Pancreas (tissue), 10 donors: ENCODE results near the gene OBP2B. TPM values are rescaled to one million over a fixed set of nuclear protein-coding genes. Genes with fewer than 3 reads are reported as not detected.
A peak's percentile ranks its signal among the peaks of the same experiment; 100 is the strongest.

Experiments
- ATAC-seq, 4 donors: fragments of 200-7000 bp; cut with Tn5 transposase; one replicate each; pipeline versions ENCODE4 v1.8.0 to v1.9.1; 2020; ENCODE audit warnings: mild to moderate bottlenecking in 4 of 4, moderate library complexity in 4 of 4
- DNase-seq, 6 donors: peaks; one replicate each; pipeline ENCODE4 v3.0.0-alpha.2; 2020
- FAIRE-seq: peaks from 2 replicates; lab custom pipeline; 2012; peaks lifted over from hg19 to GRCh38; lab: Jason Lieb, UNC
- H3K27ac ChIP-seq, 4 donors: fragments of 200-600 bp; sonication (generic); 1 replicate in 3 of 4; 2 replicates in 1 of 4; pipeline versions ENCODE4 v1.5.0 to v1.8.0; 2020
- H3K27me3 ChIP-seq, 4 donors: fragments of 200-600 bp; one replicate each; pipeline ENCODE4 v1.8.0; 2021
- H3K36me3 ChIP-seq, 3 donors: fragments of 200-600 bp; sonication (generic) in 1 of 3; one replicate each; pipeline versions ENCODE4 v1.5.0 to v1.8.0; 2020 to 2021
- H3K4me1 ChIP-seq, 3 donors: fragments of 200-600 bp; one replicate each; pipeline ENCODE4 v1.8.0; 2021
- H3K4me3 ChIP-seq, 4 donors: fragments of 200-600 bp; sonication (generic) in 2 of 4; one replicate each; pipeline versions ENCODE4 v1.5.0 to v1.8.0; 2020 to 2021
- H3K9me3 ChIP-seq, 4 donors: fragments of 200-600 bp; one replicate each; pipeline ENCODE4 v1.8.0; 2021
- CTCF ChIP-seq, 4 donors: fragments of 200-600 bp; sonication (generic) in 3 of 4; IDR thresholded peaks; one replicate each; pipeline versions ENCODE4 v1.5.0 to v1.8.0; 2021; ENCODE audit warnings: antibody characterized with exemption in 4 of 4
- WGBS, 2 donors: extraction: QIAGEN DNeasy Blood & Tissue Kit; methylation state at CpG; one replicate each; pipeline ENCODE4 v1.1.7; 2013; 5-methylcytosine and 5-hydroxymethylcytosine counted together
- intact Hi-C, 3 donors: fragments of 100-400 bp; cut with DNase I; formaldehyde crosslinking; loops; one replicate each; pipeline versions ENCODE4 v1.11.1 to v1.14.2; 2022
- polyA plus RNA-seq, 2 donors: library from polyadenylated mRNA; stranded (reverse); fragments of 200-250 nt; gene quantifications; one replicate each; pipeline ENCODE4 v1.2.3, GENCODE V29; 2013
- total RNA-seq, 6 donors: library from RNA; stranded (reverse); fragmentation: NEBNext Ultra II Directional in 4 of 6; extraction: Animal tissue kit (Norgen Biotek cat#: 25700) in 4 of 6; gene quantifications; one replicate each; pipeline versions ENCODE4 v1.2.1 to v1.2.4, GENCODE V29; 2021 to 2023
- donor health status: healthy with polysubstance abuse.
- donor health status: DM: no; HTN: no; CAD: no; lungs with moderate emphysema.
- donor health status: DM: no; HTN: no; CAD: no.
- donor health status: control.
- donor health status: control.
- donor health status: Bipolar disorder and iron deficiency.
- donor health status: DM: yes; HTN: yes; CAD: no.
- donor health status: DM: no; HTN: no; CAD: no.
- donor health status: DM: no; HTN: no; CAD: no.
- donor health status: DM: yes; HTN: yes; CAD: no.

The OBP2B gene
- total and polyA plus RNA-seq, 8 donors, result not detected

DNA sequence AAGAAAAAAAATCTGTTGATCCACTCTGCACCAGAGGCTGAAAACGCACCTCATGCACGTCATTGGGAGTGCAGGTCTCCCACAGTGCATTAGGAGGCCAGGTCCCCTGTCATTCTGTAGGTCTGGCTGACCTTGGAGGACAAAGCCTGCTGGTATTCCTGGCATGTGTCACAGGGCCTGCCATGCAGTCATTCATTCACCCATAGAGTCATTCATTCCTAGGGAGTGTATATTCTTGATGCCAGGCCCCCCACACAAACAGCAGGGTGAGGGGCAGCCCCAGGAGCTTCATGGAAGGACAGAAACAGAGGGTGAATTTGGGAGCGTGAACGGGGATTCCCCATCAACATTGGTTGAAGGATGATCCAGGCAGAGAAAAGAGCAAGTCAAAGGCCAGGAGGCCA is 47.5 kb downstream of the OBP2B start:
- FAIRE-seq (no peak), DNase-seq (peak in 1 of 6 donors; percentile 8), ATAC-seq (no peak)
- 57 to 65% methylated on average over 4 of the region's 4 CpGs for WGBS, 2 donors
- Histone ChIP-seq H3K9me3 (no peaks in the 10 kb centered on the region), H3K4me1 (peaks cover 0 to 2% (median 0%) of the 10 kb centered on the region in 3 donors), H3K4me3 (no peak overlapping the region), H3K36me3 (no peaks in the 10 kb centered on the region), H3K27ac (no peak overlapping the region), H3K27me3 (no peaks in the 10 kb centered on the region)
- TF ChIP-seq CTCF (IDR thresholded peaks at IDR 0.05), result no peak
- intact Hi-C loops, result no loop called here

DNA sequence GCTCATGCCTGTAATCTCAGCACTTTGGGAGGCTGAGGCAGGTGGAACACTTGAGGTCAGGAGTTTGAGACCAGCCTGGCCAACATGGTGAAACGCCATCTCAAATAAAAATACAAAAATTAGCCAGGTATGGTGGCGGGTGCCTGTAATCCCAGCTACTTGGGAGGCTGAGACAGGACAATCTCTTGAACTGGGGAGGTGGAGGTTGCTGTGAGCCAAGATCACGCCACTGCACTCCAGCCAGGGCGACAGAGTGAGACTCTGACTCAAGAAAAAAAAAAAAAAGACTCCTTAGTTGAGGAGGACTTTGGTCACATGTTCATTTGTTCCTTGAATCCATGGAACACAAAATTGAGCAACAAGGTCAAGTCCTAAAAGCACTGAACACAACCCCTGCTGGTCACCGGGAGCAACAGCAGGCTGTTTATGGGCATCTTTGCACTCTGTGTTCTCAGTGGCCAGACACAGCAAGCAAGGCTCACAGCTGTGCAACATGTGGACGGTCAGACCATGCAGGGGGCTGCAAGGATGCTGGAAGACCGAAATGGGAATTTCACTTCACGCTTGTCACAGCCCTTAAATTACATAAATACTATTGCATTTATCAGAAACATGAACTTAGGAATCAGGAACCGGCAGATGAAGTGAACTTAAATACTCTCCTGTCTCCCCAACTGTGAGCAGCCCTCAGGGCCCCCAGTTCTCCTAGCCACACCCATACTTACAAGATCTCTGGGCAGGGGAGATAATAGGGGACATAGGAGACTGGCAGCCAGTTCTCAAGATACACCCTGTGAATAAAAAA is 48.1 kb downstream of the OBP2B start:
- Histone ChIP-seq H3K4me3 (no peak overlapping the region), H3K4me1 (peaks cover 0 to 2% (median 0%) of the 10 kb centered on the region in 3 donors), H3K27me3 (no peaks in the 10 kb centered on the region), H3K9me3 (no peaks in the 10 kb centered on the region), H3K36me3 (no peaks in the 10 kb centered on the region), H3K27ac (no peak overlapping the region)
- ATAC-seq, result peak; percentile 74 to 85 (median 79)
- DNase-seq, result peak in 3 of 6 donors; percentile 61 to 72 (median 61)
- 49 to 55% methylated on average over 9 of the region's 9 CpGs for WGBS, 2 donors
- TF ChIP-seq CTCF (IDR thresholded peaks at IDR 0.05), result peak; percentile 46 to 72 (median 53)
- peak; percentile 26 for FAIRE-seq
- intact Hi-C loops, result no loop called here

- Histone ChIP-seq H3K4me1 (peaks cover 0 to 2% (median 0%) of the 10 kb centered on the region in 3 donors), H3K27me3 (no peaks in the 10 kb centered on the region), H3K9me3 (no peaks in the 10 kb centered on the region), H3K36me3 (no peaks in the 10 kb centered on the region), H3K27ac (no peak overlapping the region), H3K4me3 (no peak overlapping the region)
- no peak for TF ChIP-seq CTCF (IDR thresholded peaks at IDR 0.05)
- 92 to 95% methylated on average over 3 of the region's 3 CpGs for WGBS, 2 donors
- intact Hi-C loops, result no loop called here
- no peak for DNase-seq
- FAIRE-seq, result no peak
- no peak for ATAC-seq
Observed at GRCh38 chr9:133158695-133159094, 50.4 kb downstream of the OBP2B start.

Other genes starting within 250 kb of the OBP2B start
- gene GFI1B, start 230.6 kb downstream of the OBP2B start, total RNA-seq, result under 1 TPM in 2 of 6 donors, not detected in 4; 0.09 to 0.31 TPM
- gene GFI1B, start 230.6 kb downstream of the OBP2B start, polyA plus RNA-seq, result under 1 TPM in 1 of 2 donors, not detected in 1; 0.14 TPM
- gene GTF3C5, start 178.3 kb downstream of the OBP2B start, total RNA-seq, result 10 to 100 TPM; 17.4 to 33.0 (median 23.2) TPM
- 10 to 100 TPM; 67.2 to 68.5 TPM for gene GTF3C5, start 178.3 kb downstream of the OBP2B start, polyA plus RNA-seq
- over 10,000 TPM; 11,290 to 24,413 (median 19,239) TPM for gene CEL, start 147.3 kb downstream of the OBP2B start, total RNA-seq
- 1,000 to 10,000 TPM; 2,560 to 4,565 TPM for gene CEL, start 147.3 kb downstream of the OBP2B start, polyA plus RNA-seq
- gene RALGDS, start 88.0 kb downstream of the OBP2B start, total RNA-seq, result 10 to 100 TPM; 16.1 to 31.9 (median 20.3) TPM
- gene RALGDS, start 88.0 kb downstream of the OBP2B start, polyA plus RNA-seq, result 10 to 100 TPM; 56.0 to 69.7 TPM
- gene GBGT1, start 45.3 kb downstream of the OBP2B start, total RNA-seq, result 10 to 100 TPM in 1 of 6 donors, 1 to 10 TPM in 5; 1.5 to 11.9 (median 3.1) TPM
- gene GBGT1, start 45.3 kb downstream of the OBP2B start, polyA plus RNA-seq, result 1 to 10 TPM; 4.5 to 4.6 TPM
- gene ABO, start 66.0 kb upstream of the OBP2B start, total RNA-seq, result 10 to 100 TPM in 1 of 6 donors, 1 to 10 TPM in 5; 2.1 to 10.2 (median 5.4) TPM
- 1 to 10 TPM; 3.3 to 9.3 TPM for gene ABO, start 66.0 kb upstream of the OBP2B start, polyA plus RNA-seq
- 10 to 100 TPM in 2 of 6 donors, 1 to 10 TPM in 4; 5.8 to 13.6 (median 7.6) TPM for gene SURF6, start 126.9 kb upstream of the OBP2B start, total RNA-seq
- gene SURF6, start 126.9 kb upstream of the OBP2B start, polyA plus RNA-seq, result 10 to 100 TPM; 17.7 to 19.8 TPM
- 10 to 100 TPM in 3 of 6 donors, 1 to 10 TPM in 3; 6.2 to 14.2 (median 9.9) TPM for gene MED22, start 138.9 kb upstream of the OBP2B start, total RNA-seq
- gene MED22, start 138.9 kb upstream of the OBP2B start, polyA plus RNA-seq, result 10 to 100 TPM; 10.1 to 14.8 TPM
- 1,000 to 10,000 TPM; 1,234 to 2,140 (median 1,676) TPM for gene RPL7A, start 139.0 kb upstream of the OBP2B start, total RNA-seq
- 1,000 to 10,000 TPM; 1,900 to 1,906 TPM for gene RPL7A, start 139.0 kb upstream of the OBP2B start, polyA plus RNA-seq
- gene SURF1, start 147.2 kb upstream of the OBP2B start, total RNA-seq, result 10 to 100 TPM; 33.6 to 47.8 (median 37.2) TPM
- 10 to 100 TPM; 69.2 to 73.9 TPM for gene SURF1, start 147.2 kb upstream of the OBP2B start, polyA plus RNA-seq
- gene SURF2, start 147.3 kb upstream of the OBP2B start, total RNA-seq, result 10 to 100 TPM in 4 of 6 donors, 1 to 10 TPM in 2; 7.8 to 18.7 (median 11.9) TPM
- 10 to 100 TPM; 37.3 to 52.4 TPM for gene SURF2, start 147.3 kb upstream of the OBP2B start, polyA plus RNA-seq
- gene SURF4, start 166.8 kb upstream of the OBP2B start, total RNA-seq, result 100 to 1,000 TPM in 5 of 6 donors, 10 to 100 TPM in 1; 87.9 to 132 (median 129) TPM
- gene SURF4, start 166.8 kb upstream of the OBP2B start, polyA plus RNA-seq, result 100 to 1,000 TPM in 1 of 2 donors, 10 to 100 TPM in 1; 63.1 to 106 TPM
- gene STKLD1, start 167.1 kb upstream of the OBP2B start, total RNA-seq, result under 1 TPM; 0.31 to 0.94 (median 0.67) TPM
- 1 to 10 TPM; 1.8 to 3.1 TPM for gene STKLD1, start 167.1 kb upstream of the OBP2B start, polyA plus RNA-seq
- gene REXO4, start 208.8 kb upstream of the OBP2B start, total RNA-seq, result 10 to 100 TPM in 5 of 6 donors, 1 to 10 TPM in 1; 10.0 to 16.3 (median 12.5) TPM
- gene REXO4, start 208.8 kb upstream of the OBP2B start, polyA plus RNA-seq, result 10 to 100 TPM; 12.8 to 13.4 TPM
- 1 to 10 TPM; 1.5 to 5.5 (median 2.9) TPM for gene ADAMTS13, start 213.1 kb upstream of the OBP2B start, total RNA-seq
- 10 to 100 TPM; 13.6 to 18.9 TPM for gene ADAMTS13, start 213.1 kb upstream of the OBP2B start, polyA plus RNA-seq